ENCODE measurements around the gene DIO2.
A peak's percentile ranks its signal among the peaks of the same experiment; 100 is the strongest.

DNA sequence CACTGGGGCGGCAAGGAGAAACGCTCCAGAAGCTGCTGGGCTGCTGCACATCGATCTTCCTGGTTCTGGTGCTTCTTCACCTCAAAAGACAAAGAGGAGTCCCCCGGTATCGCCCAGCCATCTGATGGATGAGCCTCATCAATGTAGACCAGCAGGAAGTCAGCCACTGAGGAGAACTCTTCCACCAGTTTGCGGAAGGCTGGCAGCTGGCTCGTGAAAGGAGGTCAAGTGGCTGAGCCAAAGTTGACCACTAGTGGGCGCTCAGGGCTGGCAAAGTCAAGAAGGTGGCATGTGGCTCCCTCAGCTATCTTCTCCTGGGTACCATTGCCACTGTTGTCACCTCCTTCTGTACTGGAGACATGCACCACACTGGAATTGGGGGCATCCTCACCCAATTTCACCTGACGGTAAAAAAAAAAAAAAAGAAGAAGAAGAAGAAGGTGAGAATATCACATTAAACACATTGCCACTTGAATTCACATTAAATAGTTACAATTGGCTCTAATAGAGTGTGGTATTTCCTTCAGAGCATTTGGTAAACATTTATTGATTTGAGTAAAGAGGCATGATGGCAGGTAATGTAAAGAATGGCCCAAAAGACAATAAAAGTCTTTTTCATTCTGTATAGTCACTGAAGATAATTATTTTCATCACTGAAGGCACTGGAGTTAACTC, 8.3 kb downstream of the DIO2 start:
- peak; percentile 41 for TF ChIP-seq CTCF (IDR thresholded peaks at IDR 0.05)
- TF ChIP-seq POLR2AphosphoS5 (IDR thresholded peaks at IDR 0.05; ENCODE audit: low read depth, low read length): no peak

Measured in Panc1 (cell line).